ENCODE data around the gene SETBP1. TPM values are rescaled to one million over a fixed set of nuclear protein-coding genes. Genes with fewer than 3 reads are reported as not detected.

Gene SETBP1
- total and polyA plus RNA-seq, 2 of the 8 experiments (the other 6 are each of a cell fraction or from before 2014, with no cell fraction given) = 2.0 to 6.5 TPM

DNA sequence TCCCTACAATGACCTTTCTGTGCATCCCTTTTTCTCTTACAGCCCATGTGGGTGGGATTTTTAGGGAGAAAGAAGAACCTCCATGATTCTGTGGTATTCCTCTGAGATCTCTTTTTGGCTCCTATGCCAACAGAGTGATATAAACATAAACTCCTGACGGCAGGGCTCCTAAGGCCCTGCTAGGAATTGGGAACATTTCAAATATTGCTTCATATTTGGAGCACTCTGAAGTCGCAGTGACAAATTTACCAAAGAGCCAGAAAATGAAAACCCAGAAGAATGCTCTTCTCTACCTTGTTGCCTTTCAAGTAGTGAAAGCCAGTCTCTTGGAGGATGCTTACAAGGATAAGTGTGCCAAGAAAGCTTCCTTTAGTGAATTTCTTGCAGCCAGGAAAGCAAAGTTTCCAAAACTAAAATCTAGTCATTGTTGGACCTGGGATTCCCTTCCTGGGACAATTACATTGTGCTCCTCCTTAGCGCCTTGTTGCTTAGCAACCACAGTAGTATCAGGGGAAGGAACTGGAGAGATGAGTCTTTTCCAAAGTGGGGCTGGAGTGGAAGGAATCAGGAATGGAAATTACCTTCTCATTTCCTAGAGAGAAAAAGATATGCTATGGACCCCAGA lies 7.3 kb upstream of the SETBP1 start (continued):
- TF ChIP-seq JUN (IDR thresholded peaks at IDR 0.05; ENCODE audit: low read depth, low read length) = no peak
- no peak for TF ChIP-seq TEAD4 (IDR thresholded peaks at IDR 0.05; ENCODE audit: low read depth, low read length)
- TF ChIP-seq HDAC2 (IDR thresholded peaks at IDR 0.05; ENCODE audit: borderline replicate concordance in 1 of 2, low read depth in 2 of 2, low read length in 2 of 2) = no peak
- TF ChIP-seq BRCA1 (IDR thresholded peaks at IDR 0.05; ENCODE audit: low read depth, low read length) = no peak
- no peak for TF ChIP-seq TAF1 (IDR thresholded peaks at IDR 0.05; ENCODE audit: low read depth, low read length)

All from H1 (cell line).